HepG2 (cell line): Measurements from ENCODE around the gene SYNJ2. TPM values are rescaled to one million over a fixed set of nuclear protein-coding genes. Genes with fewer than 3 reads are reported as not detected.
A peak's percentile ranks its signal among the peaks of the same experiment; 100 is the strongest.

ENCODE experiments used
- CBFB ChIP-seq: sonication (generic); formaldehyde crosslinking; IDR thresholded peaks from 2 replicates; pipeline ENCODE4 v1.4.0; 2020; ENCODE audit warnings: missing genetic modification reagents
- GTF2F1 ChIP-seq: fragments of 150-350 bp; IDR thresholded peaks from 2 replicates; pipeline ENCODE4 v1.6.1; 2014; ENCODE audit warnings: low read length
- HOXA7 ChIP-seq: sonication (generic); formaldehyde crosslinking; IDR thresholded peaks from 2 replicates; pipeline ENCODE4 v1.8.1; 2022; ENCODE audit warnings: mild to moderate bottlenecking, missing genetic modification reagents, moderate library complexity
- ISL2 ChIP-seq: sonication (generic); formaldehyde crosslinking; IDR thresholded peaks from 2 replicates; pipeline ENCODE4 v1.5.0; 2020; ENCODE audit warnings: missing genetic modification reagents
- JDP2 ChIP-seq: sonication (generic); formaldehyde crosslinking; IDR thresholded peaks from 2 replicates; pipeline ENCODE4 v1.8.1; 2022; ENCODE audit warnings: missing genetic modification reagents, borderline replicate concordance
- NFATC3 ChIP-seq: sonication (generic); formaldehyde crosslinking; IDR thresholded peaks from 2 replicates; pipeline ENCODE4 v1.5.1; 2020; ENCODE audit warnings: mild to moderate bottlenecking, missing genetic modification reagents
- NFIC ChIP-seq: IDR thresholded peaks from 2 replicates; pipeline ENCODE4 v1.6.1; 2012; ENCODE audit warnings: mild to moderate bottlenecking, low read length, inconsistent platforms
- RCOR2 ChIP-seq: IDR thresholded peaks from 2 replicates; pipeline ENCODE4 v1.6.1; 2016; ENCODE audit warnings: missing biosample characterization, missing genetic modification reagents
- RELA ChIP-seq: sonication (generic); formaldehyde crosslinking; IDR thresholded peaks from 2 replicates; pipeline ENCODE4 v1.4.0; 2020; ENCODE audit warnings: missing genetic modification reagents
- RFX1 ChIP-seq: fragments of 450-650 bp; IDR thresholded peaks from 2 replicates; pipeline ENCODE4 v1.6.1; 2017
- RFXAP ChIP-seq: sonication (generic); formaldehyde crosslinking; IDR thresholded peaks from 2 replicates; pipeline ENCODE4 v1.4.0; 2020; ENCODE audit warnings: missing genetic modification reagents, borderline replicate concordance
- SUZ12 ChIP-seq: fragments of 150-350 bp; IDR thresholded peaks from 2 replicates; pipeline ENCODE4 v1.6.1; 2014; ENCODE audit warnings: low read depth, low read length
- ZBTB7B ChIP-seq: sonication (generic); formaldehyde crosslinking; IDR thresholded peaks from 2 replicates; pipeline ENCODE4 v1.4.0; 2020; ENCODE audit warnings: missing genetic modification reagents
- ZNF124 ChIP-seq: sonication (generic); formaldehyde crosslinking; IDR thresholded peaks from 2 replicates; pipeline ENCODE4 v1.4.0; 2020; ENCODE audit warnings: missing genetic modification reagents
- ZNF609 ChIP-seq: sonication (generic); formaldehyde crosslinking; IDR thresholded peaks from 2 replicates; pipeline ENCODE4 v1.4.0; 2020; ENCODE audit warnings: mild to moderate bottlenecking, missing genetic modification reagents, borderline replicate concordance
- ZNF619 ChIP-seq: sonication (generic); formaldehyde crosslinking; IDR thresholded peaks from 2 replicates; pipeline ENCODE4 v1.4.0; 2020; ENCODE audit warnings: mild to moderate bottlenecking, missing genetic modification reagents
- ZNF749 ChIP-seq: sonication (generic); formaldehyde crosslinking; IDR thresholded peaks from 2 replicates; pipeline ENCODE4 v1.8.0; 2022; ENCODE audit warnings: mild to moderate bottlenecking, missing genetic modification reagents, moderate library complexity, borderline replicate concordance
- ZNF850 ChIP-seq: sonication (generic); formaldehyde crosslinking; conservative IDR thresholded peaks from 2 replicates; pipeline ENCODE4 v1.9.0; 2021; ENCODE audit warnings: mild to moderate bottlenecking, missing genetic modification reagents
- ZZZ3 ChIP-seq: sonication (generic); formaldehyde crosslinking; IDR thresholded peaks from 2 replicates; pipeline ENCODE4 v1.4.0; 2020; ENCODE audit warnings: missing genetic modification reagents, mild to moderate bottlenecking, borderline replicate concordance
- polyA plus RNA-seq, 8 experiments: library from polyadenylated mRNA; depleted of rRNA in 3 of 8; stranded (reverse) in 7 of 8; unstranded in 1 of 8; fragments of >200 nt; fragmentation: Illumina TruSeq in 4 of 8; extraction: Trizol in 4 of 8; gene quantifications; 2 replicates each; pipeline versions ENCODE4 v1.2.1 to v1.2.3, GENCODE V29; 2011 to 2016; ENCODE audit warnings: low read depth in 4 of 8, missing spikeins in 1 of 8, mixed read lengths in 1 of 8; ENCODE audit not compliant: insufficient read depth in 1 of 8
- total RNA-seq, 5 experiments: library from RNA; depleted of rRNA; stranded (reverse); fragments of >200 nt; fragmentation: Illumina TruSeq; extraction: Trizol; gene quantifications; 2 replicates each; pipeline ENCODE4 v1.2.3, GENCODE V29; 2016; ENCODE audit warnings: low read depth in 1 of 5
- TF ChIP-seq, protein P1 (sequence below): sonication (generic); formaldehyde crosslinking; IDR thresholded peaks from 2 replicates; pipeline ENCODE4 v1.4.0; 2020; ENCODE audit warnings: mild to moderate bottlenecking, missing genetic modification reagents

Gene SYNJ2
- total and polyA plus RNA-seq, 2 of the 13 experiments (the other 11 are each of a cell fraction or from before 2014, with no cell fraction given) = 39.1 to 57.6 TPM

- TF ChIP-seq ZNF609 (CRISPR knock-in tag) (peak; percentile 81; the same call in 1 of the 2 replicates), CBFB (CRISPR knock-in tag) (no peak), GTF2F1 (no peak), ZNF619 (CRISPR knock-in tag) (no peak), ZBTB7B (CRISPR knock-in tag) (peak; percentile 99), RFX1 (no peak), ISL2 (CRISPR knock-in tag) (peak; percentile 97), ZNF124 (CRISPR knock-in tag) (peak; percentile 63; the same call in 1 of the 2 replicates), RELA (CRISPR knock-in tag) (peak; percentile 88; the same call in 1 of the 2 replicates), NFATC3 (no peak), RFXAP (CRISPR knock-in tag) (peak; percentile 78; the same call in 1 of the 2 replicates), ZNF749 (no peak), RCOR2 (CRISPR knock-in tag) (peak; percentile 95; the same call in 1 of the 2 replicates), JDP2 (CRISPR knock-in tag) (no peak), ZNF850 (CRISPR knock-in tag) (no peak), ZZZ3 (CRISPR knock-in tag) (0 out of 2 replicates have a peak, but pooled peaks have one; percentile 69), NFIC (peak; percentile 92; the same call in 1 of the 2 replicates), SUZ12 (no peak), HOXA7 (no peak)
- TF ChIP-seq, protein P1, sequence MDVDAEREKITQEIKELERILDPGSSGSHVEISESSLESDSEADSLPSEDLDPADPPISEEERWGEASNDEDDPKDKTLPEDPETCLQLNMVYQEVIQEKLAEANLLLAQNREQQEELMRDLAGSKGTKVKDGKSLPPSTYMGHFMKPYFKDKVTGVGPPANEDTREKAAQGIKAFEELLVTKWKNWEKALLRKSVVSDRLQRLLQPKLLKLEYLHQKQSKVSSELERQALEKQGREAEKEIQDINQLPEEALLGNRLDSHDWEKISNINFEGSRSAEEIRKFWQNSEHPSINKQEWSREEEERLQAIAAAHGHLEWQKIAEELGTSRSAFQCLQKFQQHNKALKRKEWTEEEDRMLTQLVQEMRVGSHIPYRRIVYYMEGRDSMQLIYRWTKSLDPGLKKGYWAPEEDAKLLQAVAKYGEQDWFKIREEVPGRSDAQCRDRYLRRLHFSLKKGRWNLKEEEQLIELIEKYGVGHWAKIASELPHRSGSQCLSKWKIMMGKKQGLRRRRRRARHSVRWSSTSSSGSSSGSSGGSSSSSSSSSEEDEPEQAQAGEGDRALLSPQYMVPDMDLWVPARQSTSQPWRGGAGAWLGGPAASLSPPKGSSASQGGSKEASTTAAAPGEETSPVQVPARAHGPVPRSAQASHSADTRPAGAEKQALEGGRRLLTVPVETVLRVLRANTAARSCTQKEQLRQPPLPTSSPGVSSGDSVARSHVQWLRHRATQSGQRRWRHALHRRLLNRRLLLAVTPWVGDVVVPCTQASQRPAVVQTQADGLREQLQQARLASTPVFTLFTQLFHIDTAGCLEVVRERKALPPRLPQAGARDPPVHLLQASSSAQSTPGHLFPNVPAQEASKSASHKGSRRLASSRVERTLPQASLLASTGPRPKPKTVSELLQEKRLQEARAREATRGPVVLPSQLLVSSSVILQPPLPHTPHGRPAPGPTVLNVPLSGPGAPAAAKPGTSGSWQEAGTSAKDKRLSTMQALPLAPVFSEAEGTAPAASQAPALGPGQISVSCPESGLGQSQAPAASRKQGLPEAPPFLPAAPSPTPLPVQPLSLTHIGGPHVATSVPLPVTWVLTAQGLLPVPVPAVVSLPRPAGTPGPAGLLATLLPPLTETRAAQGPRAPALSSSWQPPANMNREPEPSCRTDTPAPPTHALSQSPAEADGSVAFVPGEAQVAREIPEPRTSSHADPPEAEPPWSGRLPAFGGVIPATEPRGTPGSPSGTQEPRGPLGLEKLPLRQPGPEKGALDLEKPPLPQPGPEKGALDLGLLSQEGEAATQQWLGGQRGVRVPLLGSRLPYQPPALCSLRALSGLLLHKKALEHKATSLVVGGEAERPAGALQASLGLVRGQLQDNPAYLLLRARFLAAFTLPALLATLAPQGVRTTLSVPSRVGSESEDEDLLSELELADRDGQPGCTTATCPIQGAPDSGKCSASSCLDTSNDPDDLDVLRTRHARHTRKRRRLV (CRISPR knock-in tag) = no peak
Measured at GRCh38 chr6:158040051-158040803, 58.6 kb downstream of the SYNJ2 start (continued).
